IMR-90 (cell line): Measurements from ENCODE around the gene SMIM43. TPM values are rescaled to one million over a fixed set of nuclear protein-coding genes. Genes with fewer than 3 reads are reported as not detected.

Source experiments
- ATAC-seq: fragments of 200-7000 bp; cut with Tn5 transposase; 2 replicates; pipeline ENCODE4 v1.9.1; 2020; ENCODE audit warnings: low read depth, mild to moderate bottlenecking, moderate library complexity
- BruUV-seq: library from RNA; stranded (reverse); fragments of 400-500 nt; replicated peaks from 2 replicates; lab custom pipeline; 2021; lab: Mats Ljungman, UMichigan
- CTCF ChIA-PET: fragments of 300-600 bp; formaldehyde crosslinking; extraction: SDS; loops from one replicate; lab custom pipeline; 2021; ENCODE audit warnings: antibody characterized with exemption; lab: Yijun Ruan, JAX
- POLR2A ChIA-PET: fragments of 300-600 bp; sonication (Branson Sonifier 250); formaldehyde crosslinking; loops from one replicate; lab custom pipeline; 2022; ENCODE audit warnings: antibody characterized with exemption; ENCODE audit not compliant: unreplicated experiment; lab: Charles Lee
- DNase-seq: peaks from one replicate; pipeline ENCODE4 v3.0.0; 2013
- H2AFZ ChIP-seq: replicated peaks from 2 replicates; pipeline ENCODE3; 2013; ENCODE audit warnings: low read length, mild to moderate bottlenecking; ENCODE audit not compliant: poor library complexity
- H2AK5ac ChIP-seq: 2 replicates; pipeline ENCODE4 v1.6.1; 2013; ENCODE audit warnings: low read depth, low read length, inconsistent platforms
- H2AK9ac ChIP-seq: replicated peaks from 2 replicates; pipeline ENCODE3; 2013; ENCODE audit warnings: mild to moderate bottlenecking, low read depth, low read length, moderate library complexity; ENCODE audit not compliant: poor library complexity
- H2BK120ac ChIP-seq: 2 replicates; pipeline ENCODE4 v1.6.1; 2013; ENCODE audit warnings: low read depth, low read length, inconsistent platforms
- H2BK15ac ChIP-seq: 3 replicates; pipeline ENCODE4 v1.6.1; 2013; ENCODE audit warnings: low read depth, low read length, inconsistent platforms
- H2BK20ac ChIP-seq: 2 replicates; pipeline ENCODE4 v1.6.1; 2013; ENCODE audit warnings: low read depth, mild to moderate bottlenecking, inconsistent platforms, low read length, moderate library complexity
- H2BK5ac ChIP-seq: 2 replicates; pipeline ENCODE4 v1.6.1; 2013; ENCODE audit warnings: mild to moderate bottlenecking, low read depth, low read length, inconsistent platforms; ENCODE audit not compliant: poor library complexity, severe bottlenecking
- H3K14ac ChIP-seq: replicated peaks from 2 replicates; pipeline ENCODE4 v1.6.1; 2013; ENCODE audit warnings: low read depth, low read length, inconsistent platforms
- H3K18ac ChIP-seq: 2 replicates; pipeline ENCODE4 v1.6.1; 2013; ENCODE audit warnings: low read depth, low read length, control low read depth
- H3K23ac ChIP-seq: 2 replicates; pipeline ENCODE4 v1.6.1; 2013; ENCODE audit warnings: low read depth, low read length, inconsistent platforms
- H3K27ac ChIP-seq: 2 replicates; pipeline ENCODE4 v1.5.1; 2013; ENCODE audit warnings: mild to moderate bottlenecking, control low read depth, low read length; ENCODE audit not compliant: insufficient read depth
- H3K27me3 ChIP-seq: 2 replicates; pipeline ENCODE4 v1.6.1; 2013; ENCODE audit warnings: low read length; ENCODE audit not compliant: control insufficient read depth, insufficient read depth
- H3K36me3 ChIP-seq: 2 replicates; pipeline ENCODE4 v1.6.1; 2013; ENCODE audit warnings: low read length, mixed read lengths; ENCODE audit not compliant: control insufficient read depth, insufficient read depth
- H3K4ac ChIP-seq: 2 replicates; pipeline ENCODE4 v1.6.1; 2013; ENCODE audit warnings: low read depth, low read length, inconsistent platforms
- H3K4me1 ChIP-seq: 2 replicates; pipeline ENCODE4 v1.6.1; 2013; ENCODE audit warnings: low read length, mixed read lengths; ENCODE audit not compliant: control insufficient read depth, insufficient read depth
- H3K4me2 ChIP-seq: 2 replicates; pipeline ENCODE4 v1.6.1; 2013; ENCODE audit warnings: low read depth, mild to moderate bottlenecking, control low read depth, low read length, moderate library complexity
- H3K4me3 ChIP-seq: 2 replicates; pipeline ENCODE4 v1.5.1; 2013; ENCODE audit warnings: low read depth, mild to moderate bottlenecking, control low read depth, low read length, moderate library complexity; ENCODE audit not compliant: insufficient read depth
- H3K56ac ChIP-seq: 2 replicates; pipeline ENCODE4 v1.6.1; 2013; ENCODE audit warnings: low read length, inconsistent platforms; ENCODE audit not compliant: insufficient read depth; ENCODE audit errors: extremely low read depth
- H3K79me1 ChIP-seq, 2 experiments: 2 replicates each; pipeline ENCODE4 v1.6.1; 2013; ENCODE audit warnings: low read length in 2 of 2, inconsistent platforms in 1 of 2, low read depth in 1 of 2
- H3K9ac ChIP-seq: 2 replicates; pipeline ENCODE4 v1.6.1; 2013; ENCODE audit warnings: low read depth, low read length, control low read depth
- H3K9me1 ChIP-seq: 2 replicates; pipeline ENCODE4 v1.6.1; 2013; ENCODE audit warnings: low read length, inconsistent platforms; ENCODE audit not compliant: insufficient read depth
- H3K9me3 ChIP-seq: 2 replicates; pipeline ENCODE4 v1.6.1; 2013; ENCODE audit warnings: low read length; ENCODE audit not compliant: control insufficient read depth, insufficient read depth
- H4K20me1 ChIP-seq: 2 replicates; pipeline ENCODE4 v1.6.1; 2013; ENCODE audit warnings: low read length, inconsistent platforms; ENCODE audit not compliant: insufficient read depth
- H4K5ac ChIP-seq: 2 replicates; pipeline ENCODE4 v1.6.1; 2013; ENCODE audit warnings: mild to moderate bottlenecking, low read depth, low read length, control low read depth
- H4K8ac ChIP-seq, 2 experiments: 2 replicates each; pipeline ENCODE4 v1.6.1; 2013; ENCODE audit warnings: low read depth in 2 of 2, low read length in 2 of 2, control low read depth in 1 of 2, inconsistent platforms in 1 of 2
- H4K91ac ChIP-seq: 2 replicates; pipeline ENCODE4 v1.6.1; 2013; ENCODE audit warnings: low read depth, low read length, inconsistent platforms; ENCODE audit not compliant: insufficient read depth
- BHLHE40 ChIP-seq: fragments of 150-350 bp; IDR thresholded peaks from 2 replicates; pipeline ENCODE4 v1.6.1; 2016; ENCODE audit warnings: mild to moderate bottlenecking, low read depth, low read length
- CEBPB ChIP-seq: IDR thresholded peaks from 2 replicates; pipeline ENCODE4 v1.6.1; 2012; ENCODE audit warnings: low read depth, low read length, improper control_type of control experiment
- CHD1 ChIP-seq: IDR thresholded peaks from 2 replicates; pipeline ENCODE4 v1.6.1; 2012; ENCODE audit warnings: low read depth, low read length, improper control_type of control experiment
- CTCF ChIP-seq: conservative IDR thresholded peaks from 2 replicates; pipeline ENCODE4 v1.5.1; 2012; ENCODE audit warnings: mild to moderate bottlenecking, low read depth, low read length, improper control_type of control experiment
- ELK1 ChIP-seq: fragments of 150-350 bp; IDR thresholded peaks from 2 replicates; pipeline ENCODE4 v1.6.1; 2016; ENCODE audit warnings: low read depth, mild to moderate bottlenecking, low read length, moderate library complexity, borderline replicate concordance
- FOS ChIP-seq: fragments of 150-350 bp; IDR thresholded peaks from 2 replicates; pipeline ENCODE4 v1.6.1; 2016; ENCODE audit warnings: low read depth, low read length
- MAFK ChIP-seq: IDR thresholded peaks from 2 replicates; pipeline ENCODE4 v1.6.1; 2012; ENCODE audit warnings: low read depth, low read length, improper control_type of control experiment
- MAZ ChIP-seq: IDR thresholded peaks from 2 replicates; pipeline ENCODE4 v1.6.1; 2012; ENCODE audit warnings: low read depth, mild to moderate bottlenecking, low read length, improper control_type of control experiment, moderate library complexity, borderline replicate concordance
- MXI1 ChIP-seq: IDR thresholded peaks from 2 replicates; pipeline ENCODE4 v1.6.1; 2012; ENCODE audit warnings: low read depth, mild to moderate bottlenecking, low read length, moderate library complexity, borderline replicate concordance
- NFE2L2 ChIP-seq: fragments of 150-350 bp; IDR thresholded peaks from 2 replicates; pipeline ENCODE4 v1.6.1; 2016; ENCODE audit warnings: low read depth, mild to moderate bottlenecking, low read length
- POLR2A ChIP-seq: IDR thresholded peaks from 2 replicates; pipeline ENCODE4 v1.6.1; 2012; ENCODE audit warnings: mild to moderate bottlenecking, low read depth, low read length
- RAD21 ChIP-seq: IDR thresholded peaks from 2 replicates; pipeline ENCODE4 v1.6.1; 2012; ENCODE audit warnings: low read length, improper control_type of control experiment
- RCOR1 ChIP-seq: IDR thresholded peaks from 2 replicates; pipeline ENCODE4 v1.6.1; 2012; ENCODE audit warnings: mild to moderate bottlenecking, low read length, improper control_type of control experiment; ENCODE audit not compliant: insufficient replicate concordance
- RFX5 ChIP-seq: IDR thresholded peaks from 2 replicates; pipeline ENCODE4 v1.8.0; 2012; ENCODE audit warnings: low read depth, mild to moderate bottlenecking, low read length, moderate library complexity
- SMC3 ChIP-seq: fragments of 150-350 bp; IDR thresholded peaks from 2 replicates; pipeline ENCODE4 v1.6.1; 2016; ENCODE audit warnings: low read depth, mild to moderate bottlenecking, antibody characterized with exemption, low read length, moderate library complexity
- USF2 ChIP-seq: fragments of 150-350 bp; IDR thresholded peaks from 2 replicates; pipeline ENCODE4 v1.6.1; 2017; ENCODE audit warnings: mild to moderate bottlenecking, antibody characterized with exemption, low read length, low read depth
- WGBS, 2 experiments: methylation state at CpG; one replicate each; pipeline versions ENCODE4 v1.1.5 to v1.1.7; 2013; ENCODE audit warnings: missing lambda C conversion rate in 2 of 2; ENCODE audit not compliant: insufficient read length in 1 of 2; ENCODE audit errors: extremely low coverage in 2 of 2; 5-methylcytosine and 5-hydroxymethylcytosine counted together
- dilution Hi-C: fragments of 300-500 bp; cut with HindIII; formaldehyde crosslinking; loops from one replicate; pipeline ENCODE4 v1.14.3; 2018; ENCODE audit warnings: low sequenced_read_pairs; ENCODE audit not compliant: unreplicated experiment
- in situ Hi-C: fragments of 300-500 bp; cut with MboI; formaldehyde crosslinking; loops from 3 replicates; pipeline ENCODE4 v1.14.3; 2019; ENCODE audit warnings: low sequenced_read_pairs, inconsistent platforms, mixed read lengths
- intact Hi-C: fragments of 100-400 bp; cut with micrococcal nuclease; formaldehyde crosslinking; loops from 2 replicates; pipeline ENCODE4 v1.10.0; 2022
- polyA plus RNA-seq, 3 experiments: library from polyadenylated mRNA; depleted of rRNA; stranded (reverse); fragments of >200 nt; gene quantifications; 2 replicates each; pipeline ENCODE4 v1.2.3, GENCODE V29; 2012; ENCODE audit warnings: low replicate concordance in 1 of 3
- total RNA-seq: library from RNA; depleted of rRNA; stranded (reverse); fragments of >200 nt; gene quantifications from 2 replicates; pipeline ENCODE4 v1.2.3, GENCODE V29; 2012

SMIM43 gene
- total and polyA plus RNA-seq, 2 of the 4 experiments (the other 2 are of a cell fraction) = 1.4 to 2.8 TPM

- Histone ChIP-seq H3K36me3 (no peaks in the 10 kb centered on the region), H4K8ac (no peak overlapping the region), H3K18ac (no peak overlapping the region; the same call in 1 of the 2 replicates), H3K4me1 (peaks cover 4% of the 10 kb centered on the region), H2BK15ac (no peak overlapping the region), H4K20me1 (no peaks in the 10 kb centered on the region), H4K91ac (peak overlapping the region; percentile 17; the same call in 1 of the 2 replicates), H3K79me1 (peaks cover 0 to 3% of the 10 kb centered on the region in 2 experiments; a peak in 2 of 4 replicates), H3K9me1 (0 out of 2 replicates have a peak, but pooled peaks cover 6% of the 10 kb centered on the region), H2BK120ac (no peak overlapping the region), H3K27ac (no peak overlapping the region), H3K4ac (no peak overlapping the region), H3K23ac (no peak overlapping the region), H3K4me3 (no peak overlapping the region), H3K27me3 (no peaks in the 10 kb centered on the region), H2AK5ac (no peak overlapping the region), H4K5ac (no peak overlapping the region), H3K9me3 (no peaks in the 10 kb centered on the region), H3K9ac (no peak overlapping the region), H3K56ac (no peak overlapping the region), H2BK5ac (no peak overlapping the region), H3K14ac (no peak overlapping the region), H3K4me2 (no peak overlapping the region), H2AK9ac (no peak overlapping the region), H2BK20ac (no peak overlapping the region), H2AFZ (no peak overlapping the region)
- BruUV-seq = no TSS peak
- WGBS, 2 experiments = no CpG with 5 or more reads among the region's 4 CpGs
- in situ Hi-C loops (no loop called here), intact Hi-C loops (loop anchor here (5.0 kb wide), 1 partner anchor 50 kb away; no protein-coding TSS in a partner anchor), dilution Hi-C loops (no loop called here)
- CTCF ChIA-PET = interaction anchor here (0.9 kb wide), 1 partner anchor 10 kb away, joined by 3 read pairs; no protein-coding TSS in a partner anchor
- no peak for ATAC-seq
- TF ChIP-seq FOS (no peak), CEBPB (no peak), RFX5 (no peak), CHD1 (no peak), BHLHE40 (no peak), NFE2L2 (no peak), ELK1 (no peak), POLR2A (no peak), MAFK (no peak), SMC3 (no peak), RAD21 (no peak), USF2 (no peak), RCOR1 (no peak), MXI1 (no peak), MAZ (no peak), CTCF (no peak)
- POLR2A ChIA-PET = no interaction called here
- DNase-seq = no peak
Observed at GRCh38 chr4:121767166-121767565, 2.2 kb upstream of the SMIM43 start.
